Esophagus squamous epithelium (tissue), 4 donors: ENCODE data around the gene UBAP1L.

ENCODE experiments used
- POLR2A ChIP-seq, 4 donors: fragments of 450-650 bp; IDR thresholded peaks; one replicate each; pipeline ENCODE4 v1.6.1; 2017; ENCODE audit warnings: antibody characterized with exemption in 4 of 4, mild to moderate bottlenecking in 4 of 4, moderate library complexity in 3 of 4
- TF ChIP-seq, protein P1 (sequence below), 6 experiments: fragments of 450-650 bp in 4 of 6; fragments of 200-600 bp in 2 of 6; sonication (generic) in 2 of 6; IDR thresholded peaks; one replicate each; pipeline ENCODE4 v1.5.1; 2016 to 2019; ENCODE audit warnings: antibody characterized with exemption in 6 of 6, mild to moderate bottlenecking in 4 of 6, moderate library complexity in 4 of 6

- TF ChIP-seq, protein P1, sequence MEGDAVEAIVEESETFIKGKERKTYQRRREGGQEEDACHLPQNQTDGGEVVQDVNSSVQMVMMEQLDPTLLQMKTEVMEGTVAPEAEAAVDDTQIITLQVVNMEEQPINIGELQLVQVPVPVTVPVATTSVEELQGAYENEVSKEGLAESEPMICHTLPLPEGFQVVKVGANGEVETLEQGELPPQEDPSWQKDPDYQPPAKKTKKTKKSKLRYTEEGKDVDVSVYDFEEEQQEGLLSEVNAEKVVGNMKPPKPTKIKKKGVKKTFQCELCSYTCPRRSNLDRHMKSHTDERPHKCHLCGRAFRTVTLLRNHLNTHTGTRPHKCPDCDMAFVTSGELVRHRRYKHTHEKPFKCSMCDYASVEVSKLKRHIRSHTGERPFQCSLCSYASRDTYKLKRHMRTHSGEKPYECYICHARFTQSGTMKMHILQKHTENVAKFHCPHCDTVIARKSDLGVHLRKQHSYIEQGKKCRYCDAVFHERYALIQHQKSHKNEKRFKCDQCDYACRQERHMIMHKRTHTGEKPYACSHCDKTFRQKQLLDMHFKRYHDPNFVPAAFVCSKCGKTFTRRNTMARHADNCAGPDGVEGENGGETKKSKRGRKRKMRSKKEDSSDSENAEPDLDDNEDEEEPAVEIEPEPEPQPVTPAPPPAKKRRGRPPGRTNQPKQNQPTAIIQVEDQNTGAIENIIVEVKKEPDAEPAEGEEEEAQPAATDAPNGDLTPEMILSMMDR (IDR thresholded peaks at IDR 0.05) = no peak
- TF ChIP-seq POLR2A (IDR thresholded peaks at IDR 0.05) = no peak
Measured at GRCh38 chr15:65097651-65098263, 17.2 kb downstream of the UBAP1L start.
